ENCODE measurements around the gene ADGRV1. TPM values are rescaled to one million over a fixed set of nuclear protein-coding genes. Genes with fewer than 3 reads are reported as not detected.

The ADGRV1 gene
- total and polyA plus RNA-seq, 9 of the 15 experiments (the other 6 are each of a cell fraction or from before 2014, with no cell fraction given): 21.7 to 156 (median 58.2) TPM

DNA sequence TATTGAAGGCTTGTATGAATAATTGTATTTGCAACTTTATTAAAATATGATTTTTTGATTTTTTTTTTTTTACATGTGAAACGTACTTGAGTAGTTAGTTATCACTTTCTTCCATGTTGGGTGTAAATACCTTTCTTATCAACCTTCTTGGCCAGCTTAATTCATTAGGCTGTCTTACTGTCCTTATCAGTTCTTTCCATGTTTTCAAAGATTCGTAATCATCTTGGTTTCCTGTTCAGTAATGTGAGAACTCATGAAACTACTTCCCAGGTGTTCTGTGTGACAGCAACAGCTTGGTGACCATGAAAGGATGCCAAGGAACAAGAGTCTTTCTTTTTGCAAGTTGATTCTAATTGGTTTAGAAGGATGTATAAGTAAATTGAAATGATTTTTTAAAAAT lies 100.0 kb downstream of the ADGRV1 start (continued):
- TF ChIP-seq TRIM28 (IDR thresholded peaks at IDR 0.05): no peak
- TF ChIP-seq, protein P1, sequence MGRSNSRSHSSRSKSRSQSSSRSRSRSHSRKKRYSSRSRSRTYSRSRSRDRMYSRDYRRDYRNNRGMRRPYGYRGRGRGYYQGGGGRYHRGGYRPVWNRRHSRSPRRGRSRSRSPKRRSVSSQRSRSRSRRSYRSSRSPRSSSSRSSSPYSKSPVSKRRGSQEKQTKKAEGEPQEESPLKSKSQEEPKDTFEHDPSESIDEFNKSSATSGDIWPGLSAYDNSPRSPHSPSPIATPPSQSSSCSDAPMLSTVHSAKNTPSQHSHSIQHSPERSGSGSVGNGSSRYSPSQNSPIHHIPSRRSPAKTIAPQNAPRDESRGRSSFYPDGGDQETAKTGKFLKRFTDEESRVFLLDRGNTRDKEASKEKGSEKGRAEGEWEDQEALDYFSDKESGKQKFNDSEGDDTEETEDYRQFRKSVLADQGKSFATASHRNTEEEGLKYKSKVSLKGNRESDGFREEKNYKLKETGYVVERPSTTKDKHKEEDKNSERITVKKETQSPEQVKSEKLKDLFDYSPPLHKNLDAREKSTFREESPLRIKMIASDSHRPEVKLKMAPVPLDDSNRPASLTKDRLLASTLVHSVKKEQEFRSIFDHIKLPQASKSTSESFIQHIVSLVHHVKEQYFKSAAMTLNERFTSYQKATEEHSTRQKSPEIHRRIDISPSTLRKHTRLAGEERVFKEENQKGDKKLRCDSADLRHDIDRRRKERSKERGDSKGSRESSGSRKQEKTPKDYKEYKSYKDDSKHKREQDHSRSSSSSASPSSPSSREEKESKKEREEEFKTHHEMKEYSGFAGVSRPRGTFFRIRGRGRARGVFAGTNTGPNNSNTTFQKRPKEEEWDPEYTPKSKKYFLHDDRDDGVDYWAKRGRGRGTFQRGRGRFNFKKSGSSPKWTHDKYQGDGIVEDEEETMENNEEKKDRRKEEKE (IDR thresholded peaks at IDR 0.05; ENCODE audit: borderline replicate concordance in 1 of 2, control insufficient read depth in 1 of 2, low read depth in 2 of 2, low read length in 1 of 2): no peak
- no peak for TF ChIP-seq STAG1 (CRISPR knock-in tag; IDR thresholded peaks at IDR 0.05; ENCODE audit: borderline replicate concordance)
- TF ChIP-seq ZNF766 (CRISPR knock-in tag; conservative IDR thresholded peaks at IDR 0.05): peak; percentile 86
- peak; percentile 61; the same call in 1 of the 2 replicates for TF ChIP-seq JUND (IDR thresholded peaks at IDR 0.05; ENCODE audit: borderline replicate concordance, low read depth, low read length)
- TF ChIP-seq JUND (tag; IDR thresholded peaks at IDR 0.05; ENCODE audit: borderline replicate concordance, low read depth, low read length): peak; percentile 54; the same call in 1 of the 3 replicates
- TF ChIP-seq, protein P2, sequence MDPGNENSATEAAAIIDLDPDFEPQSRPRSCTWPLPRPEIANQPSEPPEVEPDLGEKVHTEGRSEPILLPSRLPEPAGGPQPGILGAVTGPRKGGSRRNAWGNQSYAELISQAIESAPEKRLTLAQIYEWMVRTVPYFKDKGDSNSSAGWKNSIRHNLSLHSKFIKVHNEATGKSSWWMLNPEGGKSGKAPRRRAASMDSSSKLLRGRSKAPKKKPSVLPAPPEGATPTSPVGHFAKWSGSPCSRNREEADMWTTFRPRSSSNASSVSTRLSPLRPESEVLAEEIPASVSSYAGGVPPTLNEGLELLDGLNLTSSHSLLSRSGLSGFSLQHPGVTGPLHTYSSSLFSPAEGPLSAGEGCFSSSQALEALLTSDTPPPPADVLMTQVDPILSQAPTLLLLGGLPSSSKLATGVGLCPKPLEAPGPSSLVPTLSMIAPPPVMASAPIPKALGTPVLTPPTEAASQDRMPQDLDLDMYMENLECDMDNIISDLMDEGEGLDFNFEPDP (CRISPR knock-in tag; IDR thresholded peaks at IDR 0.05): no peak
- TF ChIP-seq KLF10 (CRISPR knock-in tag; IDR thresholded peaks at IDR 0.05): no peak
- TF ChIP-seq ZNF282 (CRISPR knock-in tag; IDR thresholded peaks at IDR 0.05): no peak
- no peak for TF ChIP-seq BRD4 (IDR thresholded peaks at IDR 0.05)
- TF ChIP-seq MEF2D (tag; conservative IDR thresholded peaks at IDR 0.05; ENCODE audit: low read depth): no peak; the same call in 1 of the 2 replicates
- TF ChIP-seq RFX7 (CRISPR knock-in tag; IDR thresholded peaks at IDR 0.05): no peak
- TF ChIP-seq IFI16 (CRISPR knock-in tag; IDR thresholded peaks at IDR 0.05): no peak
- TF ChIP-seq KDM1A (IDR thresholded peaks at IDR 0.05): peak; percentile 68 to 84
- peak; percentile 79; the same call in 1 of the 2 replicates for TF ChIP-seq GATAD2B (IDR thresholded peaks at IDR 0.05; ENCODE audit: borderline replicate concordance)
- TF ChIP-seq MAFK (IDR thresholded peaks at IDR 0.05; ENCODE audit: low read length): no peak
- TF ChIP-seq ZNF165 (CRISPR knock-in tag; IDR thresholded peaks at IDR 0.05; ENCODE audit: borderline replicate concordance): no peak
- TF ChIP-seq ZNF77 (CRISPR knock-in tag; IDR thresholded peaks at IDR 0.05): no peak
- no peak for TF ChIP-seq KAT8 (IDR thresholded peaks at IDR 0.05; ENCODE audit: low read depth)
- peak; percentile 87 for TF ChIP-seq RNF2 (IDR thresholded peaks at IDR 0.05)
- TF ChIP-seq POLR2AphosphoS2 (IDR thresholded peaks at IDR 0.05; ENCODE audit: low read length): no peak
- TF ChIP-seq CBX5 (IDR thresholded peaks at IDR 0.05; ENCODE audit: borderline replicate concordance, low read depth): no peak
- TF ChIP-seq ATF1 (CRISPR knock-in tag; IDR thresholded peaks at IDR 0.05): no peak
- TF ChIP-seq ATF1 (tag; IDR thresholded peaks at IDR 0.05): no peak; the same call in 1 of the 2 replicates
- TF ChIP-seq GABPB1 (CRISPR knock-in tag; IDR thresholded peaks at IDR 0.05): no peak
- TF ChIP-seq GTF2A2 (tag; IDR thresholded peaks at IDR 0.05): no peak

All from K562 (cell line).